GM21515 (cell line): ENCODE data around the gene CELSR1.

Experiments
- ATAC-seq: cut with Tn5 transposase; IDR thresholded peaks from one replicate; pipeline ENCODE4 v1.9.1; 2021; ENCODE audit not compliant: unreplicated experiment

CELSR1 gene

DNA sequence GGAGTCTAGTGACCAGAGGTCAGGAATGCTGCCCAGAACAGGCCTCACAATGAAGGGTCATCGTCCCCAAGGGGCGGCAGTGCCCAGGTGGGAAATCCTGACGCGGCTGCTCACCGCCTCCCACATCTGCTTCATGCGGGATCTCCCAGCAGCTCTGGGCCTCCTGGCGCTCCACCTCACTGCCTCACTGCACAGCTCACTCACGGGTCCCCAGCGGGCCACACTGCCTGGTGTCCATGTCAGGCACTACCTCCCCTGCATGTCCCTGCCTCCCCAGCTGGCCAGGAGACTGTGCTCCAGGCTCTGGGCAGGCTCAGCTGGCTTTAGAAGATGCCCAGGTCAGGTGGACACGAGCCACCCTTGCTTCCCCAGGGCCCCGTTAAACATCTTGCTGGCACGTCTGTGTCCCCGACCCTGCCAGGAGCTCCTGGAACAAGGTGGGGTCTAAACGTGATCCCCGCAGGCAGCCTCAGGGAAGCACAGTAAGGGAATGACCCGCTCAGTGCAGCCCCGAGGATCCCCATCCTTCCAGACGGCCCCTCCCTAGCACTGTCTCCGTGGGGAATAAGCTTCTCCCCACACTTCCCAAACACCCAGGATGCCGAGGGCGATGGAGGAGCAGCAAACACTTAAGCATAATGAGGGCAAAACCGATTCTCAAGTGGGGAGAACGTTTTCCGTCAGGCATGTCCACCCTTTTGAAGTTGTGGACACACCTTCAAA is 108.7 kb downstream of the CELSR1 start:
- ATAC-seq, result no peak

GRCh38 chr22:46428171-46428570 is 109.2 kb downstream of the CELSR1 start:
- no peak for ATAC-seq

DNA sequence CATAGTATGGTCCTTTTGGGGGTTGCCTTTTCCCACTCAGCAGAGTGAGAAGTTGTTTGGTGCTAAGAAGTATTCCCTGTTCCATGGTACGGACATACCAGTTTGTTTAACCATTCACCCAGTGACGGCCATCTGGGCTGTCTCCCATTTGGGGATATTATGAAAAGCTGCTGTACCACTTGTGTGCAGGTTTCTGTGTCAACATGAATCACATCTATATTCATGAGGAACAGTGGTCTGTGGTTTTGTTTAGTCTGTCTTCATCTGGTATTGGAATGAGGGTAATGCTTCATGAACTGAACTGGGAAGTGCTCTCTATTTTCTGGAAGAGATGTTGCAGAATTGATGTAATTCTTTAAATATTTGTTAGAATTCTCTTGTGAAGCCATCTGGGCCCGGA is 112.4 kb downstream of the CELSR1 start:
- no peak for ATAC-seq

DNA sequence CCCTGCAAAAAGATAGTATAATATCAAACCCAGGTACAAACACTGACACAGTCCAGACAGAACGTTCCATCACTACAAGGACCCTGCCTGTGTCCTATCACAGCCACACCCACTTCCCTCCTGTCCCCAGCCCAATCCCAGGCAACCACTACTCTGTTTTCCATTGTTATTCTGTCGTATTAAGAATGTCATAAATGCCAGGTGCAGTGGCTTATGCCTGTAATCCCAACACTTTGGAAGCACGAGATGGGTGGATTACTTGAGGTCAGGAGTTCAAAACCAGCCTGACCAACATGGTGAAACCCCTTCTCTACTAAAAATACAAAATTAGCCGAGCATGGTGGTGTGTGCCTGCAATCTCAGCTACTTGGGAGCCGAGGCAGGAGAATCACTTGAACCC is 112.9 kb downstream of the CELSR1 start:
- ATAC-seq, result no peak

DNA sequence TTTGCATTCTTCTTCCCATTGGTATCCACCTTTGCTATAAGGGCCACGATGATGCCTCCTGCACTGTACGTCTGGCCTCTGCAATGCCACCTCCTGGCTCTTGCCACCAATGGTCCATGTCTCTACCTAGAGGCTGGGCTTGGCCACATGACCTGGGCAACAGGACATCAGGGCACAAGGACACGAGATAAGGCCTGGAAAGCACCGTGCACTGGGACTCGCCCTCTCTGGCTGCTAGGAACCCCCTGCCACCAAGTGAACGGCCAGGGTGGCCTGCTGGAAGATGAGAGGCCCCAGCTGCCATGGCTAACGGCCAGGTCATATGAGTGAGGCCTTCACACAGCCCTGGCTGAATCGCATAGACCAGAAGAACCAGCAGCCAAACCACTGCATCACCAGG is 114.5 kb downstream of the CELSR1 start:
- no peak for ATAC-seq

GRCh38 chr22:46421267-46421666 is 116.2 kb downstream of the CELSR1 start:
- ATAC-seq, result no peak

DNA sequence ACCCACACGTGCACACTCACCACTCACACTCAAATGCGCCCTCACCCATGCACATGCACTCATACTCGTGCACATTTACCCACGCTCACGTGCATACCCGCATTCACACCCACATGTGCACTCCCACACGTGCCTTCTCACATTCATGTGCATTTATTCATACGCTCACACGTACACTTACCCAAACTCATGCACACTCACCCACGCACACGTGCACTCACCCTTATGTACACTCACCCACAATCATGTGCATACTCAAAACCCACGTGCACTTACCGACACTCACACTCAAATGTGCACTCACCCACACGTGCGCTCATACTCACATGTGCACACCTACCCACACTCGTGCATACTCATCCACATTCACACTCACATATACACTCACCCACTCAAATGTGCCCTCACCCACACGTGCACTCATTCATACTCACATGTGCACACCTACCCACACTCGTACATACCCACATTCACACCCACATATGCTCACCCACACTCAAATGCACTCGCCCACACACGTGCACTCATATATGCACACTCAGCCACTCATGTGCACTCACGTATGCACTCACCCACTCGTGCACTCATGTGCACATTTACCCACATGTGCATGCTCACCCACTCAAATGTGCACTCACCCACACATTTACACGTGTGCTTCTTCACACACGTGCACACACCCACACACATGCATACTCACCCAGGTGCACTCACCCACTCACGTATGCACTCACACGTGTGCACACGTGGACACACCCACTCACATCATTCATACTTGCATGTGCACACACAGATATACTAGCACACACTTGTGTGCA is 117.5 kb downstream of the CELSR1 start:
- ATAC-seq, result no peak

DNA sequence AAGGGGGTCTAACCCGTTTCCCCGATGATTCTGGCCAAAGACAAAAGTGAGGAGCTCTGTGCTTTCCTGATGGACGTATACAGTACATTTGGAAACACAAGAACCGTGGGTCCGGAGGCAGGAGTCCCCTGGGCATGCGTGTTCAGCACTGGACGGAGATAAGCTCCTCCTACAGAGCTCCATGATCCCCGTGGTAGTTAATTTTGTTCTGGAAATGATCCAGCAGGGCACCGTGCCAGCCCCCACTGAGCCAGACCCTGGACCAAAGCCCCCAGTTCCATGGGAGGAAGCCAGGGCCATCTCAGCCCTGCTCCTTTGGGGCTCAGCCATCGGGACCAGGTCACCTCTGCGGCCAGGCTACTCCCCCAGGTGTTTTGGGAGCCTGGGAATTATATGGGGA is 118.6 kb downstream of the CELSR1 start:
- no peak for ATAC-seq

GRCh38 chr22:46417769-46418168 is 119.7 kb downstream of the CELSR1 start:
- ATAC-seq, result no peak

- ATAC-seq, result no peak
These were observed 120.4 kb downstream of the CELSR1 start for GRCh38 chr22:46416891-46417580.

DNA sequence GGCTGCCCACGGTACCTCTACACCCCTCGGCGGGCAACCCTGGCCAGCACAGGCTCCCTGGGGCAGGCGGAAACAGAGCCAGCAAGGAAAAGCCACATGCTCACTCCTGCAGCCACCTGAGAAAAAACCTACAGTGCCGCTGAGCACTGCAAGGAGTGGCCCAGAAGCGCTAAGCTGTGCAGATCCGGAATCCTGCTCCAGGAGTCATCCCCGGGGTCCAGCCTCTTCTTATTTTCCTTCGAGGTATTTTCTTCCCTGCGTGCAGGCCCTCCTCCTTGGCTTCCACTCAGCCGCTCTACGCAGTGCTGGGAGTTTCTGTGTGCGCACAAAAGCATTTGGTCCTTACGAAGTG is 120.9 kb downstream of the CELSR1 start:
- ATAC-seq, result no peak

DNA sequence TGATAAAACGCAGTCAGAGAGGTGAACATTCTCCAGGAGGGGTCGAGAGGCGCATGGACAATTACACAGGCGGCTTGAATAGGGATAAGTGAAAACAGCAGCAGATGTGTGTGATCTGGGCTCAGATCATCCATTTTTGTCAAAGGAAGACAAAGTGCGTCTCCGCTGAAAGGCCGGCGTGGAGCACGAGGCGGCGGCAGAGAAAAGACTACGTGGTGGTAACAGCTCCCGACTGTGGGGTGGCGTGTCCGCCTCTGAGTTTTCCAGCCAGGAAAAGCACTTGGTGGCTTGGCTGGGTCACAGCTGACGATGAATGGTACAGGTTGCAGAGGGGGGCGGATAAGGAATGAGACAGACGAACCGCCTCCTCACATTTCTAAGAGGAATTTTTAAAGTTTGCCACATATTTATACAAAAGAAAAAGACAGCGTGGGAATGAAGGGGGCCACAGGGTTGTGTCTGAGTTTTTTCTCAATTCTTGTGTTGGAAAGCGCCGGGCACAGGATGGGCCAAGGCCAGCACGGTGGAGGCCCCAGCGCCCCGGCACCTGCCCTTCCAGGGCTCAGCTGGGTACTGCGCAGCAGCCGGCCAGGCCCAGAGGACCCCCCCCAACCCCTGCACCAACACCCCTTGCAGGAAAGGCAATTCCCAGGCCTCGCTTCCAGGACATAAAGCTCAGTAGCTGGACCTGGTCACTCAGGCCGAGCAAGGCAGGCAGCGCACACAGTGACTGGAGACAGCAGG is 121.5 kb downstream of the CELSR1 start:
- no peak for ATAC-seq

GRCh38 chr22:46414704-46415103 is 122.7 kb downstream of the CELSR1 start:
- no peak for ATAC-seq

GRCh38 chr22:46413725-46414379 is 123.6 kb downstream of the CELSR1 start:
- no peak for ATAC-seq

DNA sequence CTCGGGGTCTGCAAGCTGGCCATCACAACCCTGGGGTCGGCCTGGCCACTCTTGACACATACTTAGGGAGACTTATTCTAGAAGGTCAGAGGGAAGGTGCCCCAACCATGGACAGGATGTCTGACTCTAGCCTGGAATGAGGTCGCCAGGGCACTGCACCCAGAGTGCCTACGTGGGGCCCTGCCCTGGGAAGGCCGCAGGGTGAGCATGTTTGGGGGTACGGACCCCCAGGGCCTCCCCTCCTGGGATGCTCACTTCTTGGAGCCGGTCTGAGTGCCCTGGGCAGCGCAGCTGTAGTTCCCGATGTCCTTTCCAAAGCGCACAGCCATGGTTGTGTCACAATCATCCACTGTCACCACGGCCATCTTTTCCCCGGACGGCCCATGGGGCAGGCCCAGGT is 126.1 kb downstream of the CELSR1 start:
- ATAC-seq, result no peak

- ATAC-seq, result no peak
These were observed 127.1 kb downstream of the CELSR1 start for GRCh38 chr22:46410291-46410808.

GRCh38 chr22:46409631-46410210 is 127.7 kb downstream of the CELSR1 start:
- ATAC-seq, result no peak

GRCh38 chr22:46408568-46409506 is 128.6 kb downstream of the CELSR1 start:
- ATAC-seq, result no peak

GRCh38 chr22:46407748-46408147 is 129.7 kb downstream of the CELSR1 start:
- no peak for ATAC-seq
